ENCODE measurements around the gene CEMP1. TPM values are rescaled to one million over a fixed set of nuclear protein-coding genes. Genes with fewer than 3 reads are reported as not detected.
A peak's percentile ranks its signal among the peaks of the same experiment; 100 is the strongest.
"Not testable (repeated sequence)": the region's sequence is repeated elsewhere in the genome, so short reads cannot be mapped to it uniquely, and the experiment has no call there.

CEMP1 gene
- total and polyA plus RNA-seq, 10 of the 15 experiments (the other 5 are each of a cell fraction or from before 2014, with no cell fraction given): 0.05 to 8.2 (median 1.5) TPM; not detected in 5

GRCh38 chr16:2533142-2533755 lies 2.0 kb upstream of the CEMP1 start:
- H3K36me3 ChIP-seq (ENCODE audit: control insufficient read depth in 2 of 2, insufficient read depth in 2 of 2, low read length in 1 of 2); DNase-seq (ENCODE audit: low read depth, low spot score); ATAC-seq; SMC1A ChIA-PET (ENCODE audit: uncharacterized antibody, unreplicated experiment); H4K20me1 ChIP-seq (ENCODE audit: control insufficient read depth, insufficient read depth); H3K27me3 ChIP-seq (replicated peaks in 1 of 2; ENCODE audit: control insufficient read depth in 2 of 2, insufficient read depth in 2 of 2, low read length in 1 of 2); in situ Hi-C loops (cut with MboI); FAIRE-seq; BruUV-seq (replicated peaks); H3K79me2 ChIP-seq (ENCODE audit: control insufficient read depth, insufficient read depth, low read length); H3K9me3 ChIP-seq (replicated peaks; ENCODE audit: control insufficient read depth, insufficient read depth, low read length): not testable (repeated sequence)
- Histone ChIP-seq H2AFZ (ENCODE audit: control insufficient read depth, low read depth, low read length) (0 out of 2 replicates have a peak overlapping the region, but pooled peaks have one; percentile 82), H3K4me3 (peak overlapping the region; percentile 95), H3K9ac (ENCODE audit: control insufficient read depth, insufficient read depth, low read length) (peak overlapping the region; percentile 85), H3K4me1 (ENCODE audit: control insufficient read depth, insufficient read depth, low read length) (peaks cover 13% of the 10 kb centered on the region), H3K27ac (ENCODE audit: control insufficient read depth, insufficient read depth) (peak overlapping the region; percentile 89), H3K4me2 (ENCODE audit: control insufficient read depth, insufficient read depth) (peak overlapping the region; percentile 100)
- intact Hi-C loops (cut with micrococcal nuclease; ENCODE audit: unreplicated experiment): loop anchor here (10.0 kb wide), 1 partner anchor 152 kb away; the partner anchor contains the start of gene KCTD5
- TF ChIP-seq YY1 (IDR thresholded peaks at IDR 0.05; ENCODE audit: low read depth, low read length) (0 out of 2 replicates have a peak, but pooled peaks have one; percentile 6), IKZF2 (IDR thresholded peaks at IDR 0.05) (0 out of 4 replicates have a peak, but pooled peaks of 1 of the 2 experiments have one; percentile 16), ZNF384 (IDR thresholded peaks at IDR 0.05; ENCODE audit: borderline replicate concordance, low read depth, low read length) (peak; percentile 75), BHLHE40 (IDR thresholded peaks at IDR 0.05; ENCODE audit: borderline replicate concordance in 1 of 2, low read depth in 2 of 2, low read length in 1 of 2) (peak in 1 of 2 experiments; percentile 38; a peak in 1 of 4 replicates), MEF2B (IDR thresholded peaks at IDR 0.05; ENCODE audit: partially characterized antibody, poor library complexity, severe bottlenecking) (peak; percentile 4), JUNB (IDR thresholded peaks at IDR 0.05) (0 out of 2 replicates have a peak, but pooled peaks have one; percentile 1)
- ChIA-PET POLR2A (interaction anchor here (0.8 to 1.6 kb wide), 3 partner anchors 18 to 378 kb away, joined by 3 to 8 read pairs (median 5); partner anchors contain the start of genes ECI1 and TRAF7), CTCF (interaction anchor here (1.0 to 1.7 kb wide), 2 partner anchors 23 to 282 kb away, joined by 3 to 4 read pairs; partner anchors contain the start of gene ECI1), RAD21 (ENCODE audit: unreplicated experiment) (interaction anchor here (0.6 to 1.3 kb wide), 2 partner anchors 26 to 1769 kb away, joined by 3 to 6 read pairs; no protein-coding TSS in a partner anchor)
- WGBS (ENCODE audit: insufficient coverage, insufficient replicate concordance, low lambda C conversion rate, missing lambda C conversion rate): 14% methylated on average over 14 of the region's 16 CpGs
